ENCODE data around the gene CMC1.

DNA sequence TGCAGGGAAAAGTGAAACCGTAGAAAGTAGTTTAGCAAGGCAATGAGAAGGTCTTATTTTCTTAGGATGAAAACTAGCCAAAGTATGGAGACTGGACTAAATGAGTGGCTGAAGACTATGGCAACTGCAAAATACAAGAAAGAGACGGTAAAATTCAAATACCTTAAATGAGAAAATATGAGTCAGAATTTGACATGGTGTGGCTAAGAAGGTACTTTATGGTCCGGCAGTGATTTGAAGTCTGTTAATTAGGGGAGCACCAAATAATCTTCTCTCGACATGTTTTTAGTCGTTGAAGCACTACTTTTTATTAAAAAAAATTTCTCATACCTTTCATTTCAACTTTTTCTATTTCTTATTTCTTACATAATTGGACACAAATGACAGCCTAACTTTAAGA, 12.8 kb upstream of the CMC1 start:
- no peak for TF ChIP-seq CTCF (IDR thresholded peaks at IDR 0.05)
- no peak for TF ChIP-seq POLR2A (IDR thresholded peaks at IDR 0.05)

Data from Peyer's patch (tissue), 4 donors.